HG02852 (cell line): ENCODE measurements around the gene NME1.

Source experiments
- ATAC-seq: cut with Tn5 transposase; IDR thresholded peaks from one replicate; pipeline ENCODE4 v1.9.1; 2021; ENCODE audit warnings: mild to moderate bottlenecking, moderate library complexity; ENCODE audit not compliant: unreplicated experiment

Gene NME1

DNA sequence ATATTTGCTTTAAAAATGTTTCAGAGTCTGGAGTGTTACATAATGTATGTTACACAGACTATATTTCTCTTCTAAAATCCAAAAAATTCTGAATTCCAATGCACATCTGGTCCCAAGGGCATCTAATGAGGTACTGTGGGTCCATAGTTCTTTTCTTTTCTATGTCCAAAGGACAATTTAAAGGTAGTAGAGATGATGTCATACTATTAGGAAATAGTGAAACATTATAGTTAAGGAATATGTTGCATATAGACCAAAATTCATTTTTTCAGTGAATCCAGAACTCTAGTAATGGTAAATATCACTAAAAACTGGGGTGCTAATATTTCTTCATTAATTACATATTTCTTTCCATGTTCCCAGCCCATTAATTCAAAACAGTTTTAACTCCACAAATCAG is 35.8 kb downstream of the NME1 start:
- ATAC-seq = no peak

DNA sequence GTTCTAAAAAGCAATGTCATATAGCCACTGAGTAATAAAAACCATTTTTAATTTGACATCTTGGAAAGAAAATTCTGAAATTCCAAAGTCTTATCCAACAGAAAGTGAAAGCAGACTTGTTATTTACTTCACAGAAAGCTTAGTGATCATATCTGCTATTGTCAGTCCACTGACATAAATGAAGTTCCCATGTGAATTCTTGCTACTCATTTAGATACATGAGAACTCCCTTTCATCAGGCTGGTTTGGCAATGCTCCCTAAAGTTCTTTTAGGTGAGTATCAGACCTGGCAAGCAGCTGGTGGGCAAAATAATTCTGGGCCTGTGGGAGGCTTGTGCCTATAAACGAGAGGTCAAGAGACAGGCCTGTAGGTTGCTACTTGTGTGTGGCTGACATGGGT is 36.3 kb downstream of the NME1 start:
- ATAC-seq = no peak

DNA sequence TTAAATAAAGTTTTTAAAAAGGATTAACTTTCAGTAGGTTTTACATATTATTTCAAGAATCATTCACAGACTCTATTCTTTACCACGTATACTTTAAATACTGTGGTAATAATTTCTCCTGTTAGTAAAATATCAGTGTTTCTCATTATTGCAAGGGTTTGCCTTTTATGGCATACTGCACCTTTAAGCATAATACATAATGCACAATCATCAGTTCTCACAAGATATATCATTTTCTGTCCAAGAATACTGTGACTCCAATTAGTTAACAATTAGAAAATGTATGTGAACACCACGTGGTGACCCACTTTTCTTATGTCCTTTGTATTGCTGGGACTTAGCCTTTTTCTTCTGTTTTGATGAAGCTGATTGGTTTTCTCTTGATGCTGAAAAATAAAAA is 38.5 kb downstream of the NME1 start:
- no peak for ATAC-seq

DNA sequence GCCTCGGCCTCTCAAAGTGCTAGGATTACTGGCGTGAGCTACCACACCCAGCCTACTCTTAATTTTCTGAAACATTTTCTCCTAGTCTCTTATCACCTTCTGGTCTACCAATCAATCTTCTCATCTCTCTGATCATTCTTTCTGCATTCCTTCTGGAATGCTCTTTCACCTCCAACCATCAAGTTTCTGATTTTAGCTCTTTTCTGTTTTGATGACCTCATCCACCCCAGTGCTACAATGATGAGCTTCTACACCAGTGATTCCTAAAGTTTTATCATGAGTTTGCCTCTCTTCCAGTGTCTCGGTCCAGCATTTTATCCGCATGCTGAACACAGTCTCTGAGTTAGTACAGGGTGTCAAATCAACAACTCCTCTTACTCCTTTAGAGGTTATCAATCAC is 44.4 kb downstream of the NME1 start:
- ATAC-seq = no peak

DNA sequence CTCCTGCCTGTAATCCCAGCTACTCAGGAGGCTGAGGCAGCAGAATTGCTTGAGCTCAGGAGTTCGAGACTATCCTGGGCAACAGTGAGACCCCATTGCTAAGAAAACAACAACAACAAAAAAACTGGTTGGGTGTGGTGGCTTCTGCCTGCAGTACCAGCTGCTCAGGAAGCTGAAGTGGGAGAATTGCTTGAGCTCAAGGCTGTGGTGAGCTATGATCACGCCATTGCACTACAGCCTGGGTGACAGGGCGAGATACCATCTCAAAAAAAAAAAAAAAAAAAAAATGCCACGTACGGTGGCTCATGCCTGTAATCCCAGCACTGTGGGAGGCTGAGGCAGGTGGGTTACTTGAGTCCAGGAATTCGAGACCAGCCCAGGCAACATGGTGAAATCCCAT is 46.9 kb downstream of the NME1 start:
- ATAC-seq = no peak

DNA sequence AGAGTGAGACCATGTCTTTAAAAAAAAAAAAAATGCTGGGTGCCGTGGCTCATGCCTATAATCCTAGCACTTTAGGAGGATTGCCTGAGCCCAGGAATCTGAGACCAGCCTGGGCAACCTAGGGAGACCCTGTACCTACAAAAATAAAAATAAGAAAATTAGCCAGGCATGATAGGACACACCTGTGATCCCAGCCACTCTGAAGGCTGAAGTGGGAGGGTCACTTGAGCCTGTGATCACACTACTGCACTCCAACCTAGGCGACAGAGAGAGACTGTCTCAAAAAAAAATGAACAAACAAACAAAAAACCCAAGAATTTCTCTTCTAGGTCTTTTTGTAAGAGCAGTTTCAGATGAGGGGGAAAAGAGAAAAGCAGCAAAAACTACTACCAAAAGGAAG is 47.5 kb downstream of the NME1 start:
- no peak for ATAC-seq

DNA sequence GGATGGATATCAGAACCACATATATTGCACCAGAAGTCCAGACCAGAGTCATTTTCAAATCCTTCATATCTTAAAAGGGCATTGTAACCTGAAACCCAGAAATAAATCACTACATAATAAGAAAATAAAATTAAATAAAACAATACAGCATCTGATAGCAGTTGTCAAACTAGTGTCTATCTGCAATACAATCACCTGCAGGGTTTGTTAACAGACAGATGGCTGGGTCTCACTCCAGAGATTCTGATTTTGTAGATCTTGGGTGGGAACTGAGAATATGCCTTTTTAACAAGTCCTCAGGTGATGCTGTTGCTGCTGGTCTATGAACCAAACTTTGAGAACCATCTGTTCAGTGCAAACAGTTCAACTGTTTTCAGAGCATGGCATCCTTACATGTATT is 50.5 kb downstream of the NME1 start:
- ATAC-seq = no peak
